OCI-LY1 (cell line): ENCODE measurements around the gene BTRC.

Source experiments
- H2AFZ ChIP-seq: fragments of 200-600 bp; sonication (generic), shearing (Covaris generic); 2 replicates; pipeline ENCODE4 v1.6.0; 2014; ENCODE audit warnings: antibody characterized with exemption, mild to moderate bottlenecking, low read length
- H3F3A ChIP-seq: fragments of 200-600 bp; sonication (generic), shearing (Covaris generic); 2 replicates; pipeline ENCODE4 v1.6.0; 2014; ENCODE audit warnings: mild to moderate bottlenecking, antibody characterized with exemption, low read length, moderate library complexity; ENCODE audit not compliant: insufficient read depth
- H3K27ac ChIP-seq: fragments of 200-600 bp; sonication (generic); 2 replicates; pipeline ENCODE4 v1.5.1; 2014; ENCODE audit warnings: low read length, mixed run types, mild to moderate bottlenecking, low read depth; ENCODE audit not compliant: poor library complexity, severe bottlenecking
- H3K27me3 ChIP-seq: fragments of 200-600 bp; sonication (generic); 2 replicates; pipeline ENCODE4 v1.6.0; 2014; ENCODE audit warnings: antibody characterized with exemption, mild to moderate bottlenecking, low read length, moderate library complexity; ENCODE audit not compliant: insufficient read depth
- H3K36me3 ChIP-seq: fragments of 200-600 bp; sonication (generic); 2 replicates; pipeline ENCODE4 v1.6.1; 2014; ENCODE audit warnings: mild to moderate bottlenecking, antibody characterized with exemption, low read length, moderate library complexity, mixed read lengths; ENCODE audit not compliant: insufficient read depth
- H3K4me1 ChIP-seq: fragments of 200-600 bp; sonication (generic); 2 replicates; pipeline ENCODE4 v1.5.1; 2014; ENCODE audit warnings: mild to moderate bottlenecking, low read length, moderate library complexity; ENCODE audit not compliant: insufficient read depth, severe bottlenecking
- H3K4me2 ChIP-seq: fragments of 200-600 bp; sonication (generic), shearing (Covaris generic); 2 replicates; pipeline ENCODE4 v1.6.1; 2014; ENCODE audit warnings: low read length
- H3K4me3 ChIP-seq: fragments of 200-600 bp; sonication (generic); 2 replicates; pipeline ENCODE4 v1.5.1; 2014; ENCODE audit warnings: low read length, low read depth, mild to moderate bottlenecking, mixed read lengths; ENCODE audit not compliant: poor library complexity, severe bottlenecking
- H3K79me2 ChIP-seq: fragments of 200-600 bp; shearing (Covaris generic); 2 replicates; pipeline ENCODE4 v1.6.1; 2016; ENCODE audit warnings: mixed run types, low read length, mixed read lengths; ENCODE audit not compliant: insufficient read depth
- H3K9ac ChIP-seq: fragments of 200-600 bp; sonication (generic), shearing (Covaris generic); 2 replicates; pipeline ENCODE4 v1.6.1; 2014; ENCODE audit warnings: mild to moderate bottlenecking, low read length, mixed read lengths
- H3K9me2 ChIP-seq: fragments of 200-600 bp; sonication (generic), shearing (Covaris generic); 2 replicates; pipeline ENCODE4 v1.6.1; 2014; ENCODE audit warnings: low read depth, mild to moderate bottlenecking, low read length, mixed read lengths
- H3K9me3 ChIP-seq: fragments of 200-600 bp; shearing (Covaris generic); 2 replicates; pipeline ENCODE4 v1.6.1; 2014; ENCODE audit warnings: low read length, mixed read lengths
- H4K20me1 ChIP-seq: fragments of 200-600 bp; sonication (generic), shearing (Covaris generic); 2 replicates; pipeline ENCODE4 v1.6.0; 2016; ENCODE audit warnings: mild to moderate bottlenecking, low read length; ENCODE audit not compliant: insufficient read depth
- CTCF ChIP-seq: fragments of 200-600 bp; sonication (generic), shearing (Covaris generic); IDR thresholded peaks from 2 replicates; pipeline ENCODE4 v1.5.1; 2017; ENCODE audit warnings: mild to moderate bottlenecking, antibody characterized with exemption, low read length, moderate library complexity, mixed read lengths
- EZH2 ChIP-seq: fragments of 200-600 bp; sonication (generic), shearing (Covaris generic); IDR thresholded peaks from 2 replicates; pipeline ENCODE4 v1.8.0; 2017; ENCODE audit warnings: borderline replicate concordance, mixed run types, mild to moderate bottlenecking, antibody characterized with exemption, low read length, moderate library complexity, mixed read lengths

The BTRC gene

GRCh38 chr10:101450277-101451080 is 96.5 kb downstream of the BTRC start:
- no peak overlapping the region for H3K4me3 ChIP-seq
- no peak overlapping the region for H3K27ac ChIP-seq
- no peak for TF ChIP-seq EZH2
- TF ChIP-seq CTCF: no peak

GRCh38 chr10:101451261-101451660 is 97.3 kb downstream of the BTRC start:
- no peaks in the 10 kb centered on the region for H3F3A ChIP-seq
- H3K4me2 ChIP-seq: no peak overlapping the region
- no peaks in the 10 kb centered on the region for H3K4me1 ChIP-seq
- H3K79me2 ChIP-seq: no peaks in the 10 kb centered on the region
- no peaks in the 10 kb centered on the region for H4K20me1 ChIP-seq
- H3K4me3 ChIP-seq: no peak overlapping the region
- no peaks in the 10 kb centered on the region for H3K9me3 ChIP-seq
- H2AFZ ChIP-seq: no peak overlapping the region
- no peaks in the 10 kb centered on the region for H3K27me3 ChIP-seq
- H3K9me2 ChIP-seq: no peaks in the 10 kb centered on the region
- no peaks in the 10 kb centered on the region for H3K36me3 ChIP-seq
- no peak overlapping the region for H3K9ac ChIP-seq
- TF ChIP-seq CTCF: no peak
- TF ChIP-seq EZH2: no peak
- no peak overlapping the region for H3K27ac ChIP-seq

More at GRCh38 chr10:101450277-101451080, 96.5 kb downstream of the BTRC start:
- no peak overlapping the region for H3K4me2 ChIP-seq
- H2AFZ ChIP-seq: no peak overlapping the region
- no peaks in the 10 kb centered on the region for H3K79me2 ChIP-seq
- no peaks in the 10 kb centered on the region for H3K27me3 ChIP-seq
- no peaks in the 10 kb centered on the region for H3K9me2 ChIP-seq
- H3K36me3 ChIP-seq: no peaks in the 10 kb centered on the region
- H3K9ac ChIP-seq: no peak overlapping the region
- H4K20me1 ChIP-seq: no peaks in the 10 kb centered on the region
- H3K9me3 ChIP-seq: no peaks in the 10 kb centered on the region
- H3K4me1 ChIP-seq: no peaks in the 10 kb centered on the region
- no peaks in the 10 kb centered on the region for H3F3A ChIP-seq

- H3K36me3 ChIP-seq: no peaks in the 10 kb centered on the region
- H4K20me1 ChIP-seq: no peaks in the 10 kb centered on the region
- H3K27ac ChIP-seq: no peak overlapping the region
- H2AFZ ChIP-seq: no peak overlapping the region
- no peaks in the 10 kb centered on the region for H3K79me2 ChIP-seq
- no peak overlapping the region for H3K4me2 ChIP-seq
- H3K9me3 ChIP-seq: no peaks in the 10 kb centered on the region
- no peaks in the 10 kb centered on the region for H3F3A ChIP-seq
- no peak overlapping the region for H3K4me3 ChIP-seq
- H3K9me2 ChIP-seq: no peaks in the 10 kb centered on the region
- no peak for TF ChIP-seq CTCF
- no peak for TF ChIP-seq EZH2
- no peak overlapping the region for H3K9ac ChIP-seq
- H3K4me1 ChIP-seq: no peaks in the 10 kb centered on the region
- no peaks in the 10 kb centered on the region for H3K27me3 ChIP-seq
These were observed 97.7 kb downstream of the BTRC start for GRCh38 chr10:101451667-101452069.
